Stimulated activated CD8-positive, alpha-beta memory T cell treated with anti-CD3 and anti-CD28 coated beads, Interleukin-7, amount 100 ng/mL, for 48 hours (primary cell): ENCODE results near the gene ADAMTS5.

ENCODE experiments used
- DNase-seq, 2 donors: peaks; one replicate each; pipeline ENCODE4 v3.0.0-alpha.2; 2020; ENCODE audit warnings: low read depth in 1 of 2; ENCODE audit errors: extremely low read depth in 1 of 2

ADAMTS5 gene

GRCh38 chr21:26967062-26967913, at the start of gene ADAMTS5:
ADAMTS5 (minus strand) TSS chr21:26967088; CDS start chr21:26966391, 697 bp downstream.
- DNase-seq = no peak

DNA sequence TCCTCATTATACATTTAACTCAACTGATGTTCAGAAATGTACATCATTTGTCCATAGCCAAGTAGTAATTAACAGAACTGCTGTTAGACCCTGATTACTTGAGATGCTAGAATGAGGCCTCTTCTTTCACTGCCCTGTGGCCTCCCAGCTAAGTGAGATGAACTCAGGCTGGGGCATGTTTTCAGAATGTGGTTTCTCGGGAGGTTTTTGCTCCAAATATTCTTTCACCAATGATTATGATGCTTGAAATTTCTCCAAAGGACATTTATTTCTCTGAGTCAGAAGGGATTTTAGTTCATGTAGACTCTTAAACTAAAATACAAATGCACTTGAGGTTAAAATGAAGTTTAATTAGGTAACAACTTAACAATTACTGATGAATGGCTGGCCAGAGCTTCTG, 34.6 kb upstream of the ADAMTS5 start:
- DNase-seq = no peak

DNA sequence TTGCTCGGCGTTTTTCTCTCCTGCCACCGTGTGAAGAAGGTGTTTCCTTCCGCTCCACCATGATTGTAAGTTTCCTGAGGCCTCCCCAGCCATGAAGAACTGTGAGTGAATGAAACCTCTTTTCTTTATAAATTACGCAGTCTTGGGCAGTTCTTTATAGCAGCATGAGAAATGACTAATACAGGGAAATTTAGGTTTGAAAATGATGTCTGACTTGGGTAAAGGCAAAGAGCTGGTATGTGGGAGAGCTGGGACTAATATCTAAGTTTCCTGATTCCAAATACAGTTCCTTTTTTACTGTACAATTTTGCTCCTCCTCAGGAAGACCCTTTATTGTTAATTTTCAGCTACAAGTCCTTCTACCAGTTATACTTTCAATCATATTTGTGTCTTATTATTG, 16.7 kb upstream of the ADAMTS5 start:
- no peak for DNase-seq

GRCh38 chr21:26982767-26983166, 15.9 kb upstream of the ADAMTS5 start:
- no peak for DNase-seq

DNA sequence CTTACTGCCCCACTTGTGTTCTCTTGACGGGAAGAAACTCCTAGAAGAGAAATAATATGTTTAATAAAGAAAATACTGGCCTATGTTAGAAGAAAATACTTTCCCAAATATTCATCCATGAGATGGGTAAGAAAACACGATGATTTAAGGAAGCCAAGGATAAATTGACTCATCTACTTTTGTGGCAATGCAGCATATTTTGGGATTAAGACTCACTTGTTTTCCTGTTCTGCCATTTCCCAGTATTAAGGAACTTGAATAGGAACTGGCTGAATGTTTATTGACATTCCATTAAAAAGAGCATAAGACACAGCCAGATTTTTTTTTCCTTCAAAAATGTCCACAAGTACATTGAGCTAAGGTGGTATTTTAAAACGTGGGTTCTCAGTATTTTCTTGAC, 10.9 kb upstream of the ADAMTS5 start:
- DNase-seq = no peak

DNA sequence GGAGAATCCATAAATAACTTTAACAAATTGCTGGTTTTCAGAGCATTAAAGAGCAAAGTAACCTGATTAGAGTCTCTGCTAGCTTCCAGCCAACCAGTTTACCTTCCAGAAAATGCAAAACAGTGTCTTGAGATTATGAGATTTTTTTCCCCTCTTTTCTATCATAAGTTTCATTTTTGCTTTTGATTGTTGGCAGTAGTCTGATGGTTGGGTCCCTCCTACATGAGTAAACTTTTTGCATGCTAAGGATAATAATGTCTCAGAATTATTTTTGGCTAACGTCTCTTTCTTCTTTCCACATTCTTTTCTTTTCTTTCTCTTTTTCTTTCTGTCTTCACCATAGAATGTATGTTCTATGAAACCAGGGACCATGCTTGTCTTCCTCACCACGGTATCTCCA, 6.3 kb upstream of the ADAMTS5 start:
- no peak for DNase-seq

GRCh38 chr21:26972192-26972591, 5.3 kb upstream of the ADAMTS5 start:
- no peak for DNase-seq

DNA sequence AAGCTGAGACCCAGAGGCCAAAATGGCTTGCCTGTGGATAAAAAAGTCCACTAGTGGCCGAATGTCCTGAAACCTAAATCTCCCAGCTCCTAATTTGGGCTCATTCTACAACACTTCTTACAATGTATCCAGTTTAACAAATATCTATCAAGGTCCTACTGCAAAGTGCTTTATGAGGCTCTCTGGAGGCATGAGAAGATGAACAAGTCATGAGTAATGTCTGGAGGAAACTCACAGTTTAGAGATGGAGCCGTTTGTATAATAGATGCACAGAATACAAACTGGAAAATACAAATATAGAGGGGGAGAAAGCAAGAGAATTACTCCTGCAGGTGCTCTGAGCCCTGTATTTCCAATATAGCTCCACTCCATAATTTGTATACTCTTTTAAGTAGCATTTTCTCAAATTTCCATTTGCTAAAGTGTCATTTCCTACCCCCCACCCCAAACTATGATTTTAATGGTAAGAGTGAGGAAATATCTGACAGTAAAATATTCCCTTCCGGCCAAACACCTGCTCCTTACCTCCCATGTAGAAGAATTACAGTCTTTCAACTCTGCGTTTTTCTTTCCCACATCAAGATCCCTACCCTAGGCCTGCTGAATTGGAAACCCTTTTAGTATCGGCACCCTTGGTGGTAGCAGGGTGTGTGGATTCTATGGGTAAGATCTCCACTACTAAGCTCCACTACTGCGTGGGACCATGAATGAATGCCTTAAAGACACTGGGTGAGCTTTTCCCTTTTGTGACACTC, 3.3 kb upstream of the ADAMTS5 start:
- DNase-seq = no peak

DNA sequence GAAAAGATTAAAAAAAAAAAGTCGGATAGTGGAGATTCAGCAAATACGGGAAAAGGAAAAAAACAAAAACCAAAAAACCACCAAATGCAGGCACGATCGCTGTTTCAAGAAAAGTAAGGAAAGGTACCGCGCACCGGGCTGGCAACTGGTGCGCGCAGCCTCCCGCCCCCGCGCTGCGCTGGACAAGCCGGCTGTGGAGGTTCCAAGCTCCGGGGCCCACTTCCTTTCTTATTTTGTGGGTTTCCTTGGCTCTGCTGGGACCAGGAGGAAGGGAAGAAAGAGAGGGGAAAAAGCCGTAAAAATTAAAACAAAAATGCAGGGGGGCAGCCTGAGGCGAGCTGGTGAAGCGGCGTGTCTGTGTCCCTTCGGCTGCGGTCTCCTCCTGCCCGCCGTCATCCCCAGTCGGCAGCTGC, 233 bp downstream of the ADAMTS5 start:
- DNase-seq = no peak

GRCh38 chr21:26965907-26966581, 844 bp downstream of the ADAMTS5 start:
- DNase-seq = no peak

GRCh38 chr21:26965040-26965906, 1.6 kb downstream of the ADAMTS5 start:
- DNase-seq = no peak

DNA sequence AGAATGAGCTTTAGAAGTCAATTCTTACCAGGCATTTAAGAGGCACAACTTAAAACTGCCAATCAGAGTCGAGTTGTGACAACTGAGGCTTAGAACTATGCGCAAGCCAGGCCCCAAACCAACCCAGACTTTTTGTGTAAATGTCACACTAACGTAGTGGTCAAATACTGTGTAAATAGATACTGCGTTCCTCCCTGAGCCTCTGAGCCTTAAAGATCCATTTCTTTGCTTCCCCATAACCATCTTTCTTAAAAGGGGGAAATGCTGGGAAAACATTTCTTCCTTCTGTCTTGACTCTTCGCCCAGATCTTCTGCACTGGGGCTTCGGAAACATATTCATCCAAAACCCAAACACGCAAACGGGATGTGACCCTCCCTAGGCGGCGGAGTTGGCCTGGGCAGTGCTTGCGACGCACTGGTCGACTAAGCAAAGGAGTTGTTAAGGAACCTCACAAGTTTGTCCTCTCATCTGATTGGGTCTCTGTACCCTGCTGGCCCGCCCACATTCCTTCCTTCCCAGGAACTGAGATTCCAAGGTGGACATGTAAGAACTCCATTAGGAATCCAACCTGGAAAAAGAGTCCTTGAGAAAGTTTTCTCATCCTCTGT, 2.6 kb downstream of the ADAMTS5 start:
- DNase-seq = no peak

- no peak for DNase-seq
These were observed 4.2 kb downstream of the ADAMTS5 start for GRCh38 chr21:26962621-26963181.

GRCh38 chr21:26961698-26962097, 5.2 kb downstream of the ADAMTS5 start:
- no peak for DNase-seq

DNA sequence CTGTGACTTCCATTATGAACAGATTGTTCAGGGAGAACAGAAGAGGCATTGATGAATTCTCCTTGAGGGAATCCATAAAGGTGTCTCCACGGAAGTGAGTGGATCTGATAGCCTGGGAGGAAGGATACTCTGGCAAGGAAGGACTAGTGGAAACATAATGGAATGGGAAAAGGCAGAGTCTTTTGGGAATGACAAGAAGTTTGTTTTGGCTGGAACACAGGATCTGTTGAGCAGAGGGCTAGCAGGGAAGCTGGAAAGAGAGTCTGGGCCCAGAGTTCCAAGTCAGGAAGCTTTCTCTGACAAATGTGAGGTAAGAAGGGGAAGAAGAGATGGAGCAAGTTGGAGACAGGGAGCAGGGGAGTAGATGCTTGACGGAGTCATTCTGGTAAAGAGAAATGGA, 8.1 kb downstream of the ADAMTS5 start:
- no peak for DNase-seq

DNA sequence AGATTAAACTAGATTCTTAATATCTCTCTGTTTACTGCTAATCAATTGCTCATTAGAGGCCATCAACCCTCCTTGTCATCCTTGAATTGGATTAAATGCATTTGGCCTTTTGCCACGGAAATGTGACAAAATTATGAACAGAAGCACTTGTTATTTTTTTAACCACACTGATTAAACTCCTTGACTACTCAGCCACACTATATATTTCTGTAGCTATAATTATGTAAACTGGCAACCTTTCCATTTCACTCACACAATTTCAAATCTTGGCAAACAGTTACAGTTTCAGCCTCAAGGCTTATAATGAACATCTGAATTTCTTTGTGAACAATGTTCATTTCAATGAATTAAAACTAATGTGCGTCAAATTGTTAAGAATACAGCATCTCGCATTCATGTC, 10.1 kb downstream of the ADAMTS5 start:
- DNase-seq = no peak

- no peak for DNase-seq
These were observed 10.7 kb downstream of the ADAMTS5 start for GRCh38 chr21:26956216-26956615.

DNA sequence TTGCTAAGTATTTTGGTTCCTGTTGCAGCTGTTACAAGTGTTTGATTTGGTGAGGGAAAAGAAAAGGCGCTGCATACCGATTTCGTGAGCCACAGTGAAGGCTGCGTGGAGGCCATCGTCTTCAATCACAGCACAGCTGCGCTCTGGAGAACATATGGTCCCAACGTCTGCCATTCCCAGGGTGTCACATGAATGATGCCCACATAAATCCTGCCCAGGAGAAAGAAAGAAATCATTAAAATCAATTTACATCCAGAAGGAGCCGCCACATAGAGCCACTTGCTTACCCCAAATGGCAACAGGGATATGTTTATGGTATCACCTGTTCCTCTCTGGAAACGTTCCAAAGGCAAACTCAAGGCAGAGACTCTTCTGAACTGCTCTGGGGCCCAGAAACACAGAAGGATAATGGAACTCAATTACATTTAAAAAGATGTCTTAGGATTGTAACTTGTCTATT, 12.2 kb downstream of the ADAMTS5 start:
- DNase-seq = no peak

GRCh38 chr21:26952374-26953066, 14.4 kb downstream of the ADAMTS5 start:
- no peak for DNase-seq
